HG02759 (cell line): ENCODE data around the gene PKNOX2.

Experiments used
- ATAC-seq: cut with Tn5 transposase; IDR thresholded peaks from one replicate; pipeline ENCODE4 v1.9.1; 2021; ENCODE audit warnings: mild to moderate bottlenecking, moderate library complexity; ENCODE audit not compliant: unreplicated experiment

PKNOX2 gene

DNA sequence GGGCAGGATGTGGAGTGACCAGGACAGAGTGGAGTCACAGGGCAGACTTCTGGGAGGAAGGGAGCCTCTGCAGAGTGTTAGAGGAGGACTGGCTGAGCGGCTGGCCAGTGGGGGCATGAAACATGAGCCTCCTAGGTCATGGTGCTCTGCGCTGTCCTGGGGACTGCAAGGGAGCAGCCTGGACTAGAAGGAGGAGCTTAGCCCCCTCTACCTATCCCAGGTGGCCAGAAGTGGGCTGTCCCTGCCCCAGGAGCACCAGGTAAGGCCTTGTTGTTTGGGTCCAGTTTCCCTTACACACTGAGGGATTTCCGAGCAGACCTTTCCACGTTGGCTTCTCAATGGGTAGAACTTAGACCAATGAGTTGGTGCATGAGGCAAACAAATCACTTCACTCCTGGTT, 7.4 kb downstream of the PKNOX2 start:
- no peak for ATAC-seq

DNA sequence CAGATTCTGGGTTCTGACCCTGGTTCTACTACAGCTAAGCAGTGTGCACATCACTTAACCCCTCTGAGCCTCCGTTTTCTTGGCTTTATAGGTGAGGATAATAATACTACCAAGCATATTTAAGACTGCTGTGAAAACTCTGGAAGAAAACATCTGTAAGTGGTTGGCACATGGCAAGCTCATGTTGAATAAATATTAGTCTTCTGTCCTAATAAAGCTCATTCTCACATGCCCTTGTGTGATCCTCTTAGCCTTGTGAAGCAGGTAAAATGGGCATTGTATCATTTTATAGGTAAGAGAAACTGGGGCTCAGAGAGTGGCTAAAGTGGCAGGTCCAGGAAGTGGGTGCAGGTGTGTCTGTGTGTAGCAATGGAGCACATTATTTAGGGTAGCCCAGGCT, 8.5 kb downstream of the PKNOX2 start:
- ATAC-seq = no peak

GRCh38 chr11:125173556-125173955, 9.0 kb downstream of the PKNOX2 start:
- no peak for ATAC-seq

- no peak for ATAC-seq
Measured at GRCh38 chr11:125174057-125174456, 9.5 kb downstream of the PKNOX2 start.

GRCh38 chr11:125174686-125175085, 10.1 kb downstream of the PKNOX2 start:
- ATAC-seq = no peak

DNA sequence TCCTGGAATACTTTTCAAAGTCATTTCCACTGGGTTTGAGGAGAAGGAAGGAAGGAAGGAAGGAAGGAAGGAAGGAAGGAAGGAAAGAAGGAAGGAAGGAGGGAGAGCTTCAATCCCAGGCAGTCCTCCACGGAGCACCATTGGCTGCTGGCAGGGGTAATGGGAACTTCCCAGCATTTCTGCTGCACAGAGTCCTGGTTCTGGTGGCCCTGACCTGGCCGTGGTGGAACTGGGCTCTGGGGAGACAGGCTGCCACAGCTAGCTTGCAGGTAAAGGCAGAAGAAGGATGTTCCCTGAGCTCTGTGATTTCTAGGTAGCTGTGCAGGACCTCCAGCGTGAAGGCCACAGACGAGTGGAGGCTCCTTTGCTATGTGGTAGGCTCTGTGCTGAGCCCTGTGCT, 10.6 kb downstream of the PKNOX2 start:
- ATAC-seq = no peak

- ATAC-seq = no peak
Measured at GRCh38 chr11:125175896-125176575, 11.5 kb downstream of the PKNOX2 start.

GRCh38 chr11:125176866-125177265, 12.3 kb downstream of the PKNOX2 start:
- no peak for ATAC-seq

DNA sequence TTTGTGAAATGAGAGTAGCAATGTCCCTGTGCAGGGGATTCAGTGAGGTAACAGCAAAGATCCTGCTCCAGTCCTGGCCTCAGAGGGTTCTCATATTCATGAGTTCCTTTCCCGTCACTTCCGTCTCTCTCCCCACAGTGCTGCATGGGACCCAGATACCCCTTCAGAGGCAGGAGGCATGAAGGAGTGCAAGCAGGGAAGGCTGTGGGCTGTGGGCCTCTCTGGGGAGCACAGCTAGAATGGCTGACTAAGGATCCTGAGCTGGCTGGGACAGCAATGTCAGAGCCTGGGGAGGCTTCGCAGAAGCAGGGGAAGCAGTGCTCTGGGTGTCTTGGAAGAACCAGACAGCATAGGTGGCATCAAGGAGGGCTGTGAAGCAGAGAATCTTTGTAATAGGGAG, 13.0 kb downstream of the PKNOX2 start:
- ATAC-seq = no peak

- no peak for ATAC-seq
Measured at GRCh38 chr11:125179346-125179745, 14.8 kb downstream of the PKNOX2 start.

GRCh38 chr11:125179895-125180294, 15.3 kb downstream of the PKNOX2 start:
- no peak for ATAC-seq

GRCh38 chr11:125180413-125181305, 16.1 kb downstream of the PKNOX2 start:
- ATAC-seq = peak; percentile 79

DNA sequence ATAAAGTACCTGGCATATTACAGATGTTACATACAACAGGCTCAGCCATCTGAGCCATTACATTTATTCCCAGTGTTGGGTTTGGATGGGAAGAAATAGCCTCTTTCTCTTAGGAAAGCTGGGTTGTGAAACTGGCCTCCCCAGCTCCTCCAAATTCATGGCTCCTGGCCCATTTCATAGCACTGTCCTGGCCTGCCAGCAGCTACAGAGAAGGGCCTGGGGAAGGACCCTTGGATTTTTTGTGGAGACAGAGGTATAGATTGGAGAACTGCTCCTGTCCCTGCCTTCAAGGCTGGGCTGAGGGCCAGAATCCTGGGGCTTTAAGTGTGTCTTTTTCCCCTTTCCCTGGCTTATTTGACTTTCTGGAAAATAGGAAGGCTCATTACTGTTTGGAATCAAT, 18.0 kb downstream of the PKNOX2 start:
- ATAC-seq = no peak

GRCh38 chr11:125183641-125184040, 19.1 kb downstream of the PKNOX2 start:
- no peak for ATAC-seq

- no peak for ATAC-seq
Measured at GRCh38 chr11:125188021-125188420, 23.5 kb downstream of the PKNOX2 start.

- ATAC-seq = no peak
Measured at GRCh38 chr11:125190566-125190965, 26.0 kb downstream of the PKNOX2 start.

DNA sequence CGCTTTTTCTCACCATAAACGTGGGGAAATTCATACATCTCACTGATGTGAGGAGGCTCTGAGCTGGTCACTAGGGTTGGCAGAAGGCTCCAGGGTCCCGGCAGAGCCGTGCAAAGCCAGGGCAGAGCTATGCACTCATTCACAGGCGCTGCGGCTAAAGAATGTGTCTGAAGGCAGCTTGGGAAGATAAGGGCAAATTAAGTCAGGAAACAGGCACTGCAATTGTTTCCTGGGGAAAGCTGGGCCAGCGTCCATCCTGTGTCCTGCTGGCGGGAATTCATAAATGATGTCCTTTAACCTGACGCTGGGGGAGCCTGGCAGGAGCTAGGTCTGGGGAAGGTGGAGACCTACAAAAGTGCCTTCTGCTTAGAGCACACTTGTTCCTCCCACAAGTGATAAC, 27.6 kb downstream of the PKNOX2 start:
- ATAC-seq = no peak

GRCh38 chr11:125192717-125193415, 28.3 kb downstream of the PKNOX2 start:
- ATAC-seq = no peak

GRCh38 chr11:125193416-125193726, 28.8 kb downstream of the PKNOX2 start:
- ATAC-seq = no peak

DNA sequence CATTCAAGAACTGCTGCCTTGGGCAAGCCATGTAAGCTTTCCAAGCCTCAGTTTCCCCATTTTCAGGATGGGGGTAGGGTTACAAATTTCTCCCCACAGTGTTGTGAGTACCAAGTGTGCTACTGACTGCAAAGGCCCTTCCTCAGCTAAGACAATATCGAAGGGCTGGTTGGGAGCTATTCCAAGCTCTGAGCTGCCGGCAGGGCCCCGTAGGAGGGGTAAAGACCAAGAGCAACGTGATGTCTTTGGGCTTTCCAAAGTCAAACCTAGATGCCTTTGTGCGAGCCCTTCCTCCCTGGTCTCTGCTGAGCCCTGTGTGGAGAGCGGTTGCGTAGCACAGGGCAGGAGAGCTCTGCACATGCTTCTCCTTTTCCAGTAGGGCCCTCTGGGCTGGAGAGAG, 29.3 kb downstream of the PKNOX2 start:
- no peak for ATAC-seq

GRCh38 chr11:125199915-125200314, 35.4 kb downstream of the PKNOX2 start:
- no peak for ATAC-seq

DNA sequence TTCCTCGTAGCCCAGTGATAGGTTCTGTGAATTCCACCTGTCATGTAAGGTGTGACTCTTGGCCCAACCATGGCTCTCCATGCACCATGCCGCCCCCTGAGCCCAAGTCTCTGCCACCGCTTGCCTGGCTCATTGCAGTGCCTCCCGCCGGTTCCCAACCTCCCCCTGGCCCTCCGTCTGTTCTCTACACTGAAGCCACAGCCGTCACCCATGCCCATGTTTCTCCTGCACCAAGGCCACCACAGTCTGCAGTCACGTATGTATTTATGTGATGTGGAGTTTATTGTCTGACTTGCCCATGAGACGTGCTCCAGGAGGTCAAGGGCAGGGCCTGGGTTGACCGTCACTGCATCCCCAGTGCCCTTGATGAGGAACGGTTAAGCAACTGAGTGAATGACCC, 35.9 kb downstream of the PKNOX2 start:
- no peak for ATAC-seq
